ENCODE data around the gene STK33. TPM values are rescaled to one million over a fixed set of nuclear protein-coding genes. Genes with fewer than 3 reads are reported as not detected.

STK33 gene
- total RNA-seq, 2 experiments from 2014 or later: not detected

DNA sequence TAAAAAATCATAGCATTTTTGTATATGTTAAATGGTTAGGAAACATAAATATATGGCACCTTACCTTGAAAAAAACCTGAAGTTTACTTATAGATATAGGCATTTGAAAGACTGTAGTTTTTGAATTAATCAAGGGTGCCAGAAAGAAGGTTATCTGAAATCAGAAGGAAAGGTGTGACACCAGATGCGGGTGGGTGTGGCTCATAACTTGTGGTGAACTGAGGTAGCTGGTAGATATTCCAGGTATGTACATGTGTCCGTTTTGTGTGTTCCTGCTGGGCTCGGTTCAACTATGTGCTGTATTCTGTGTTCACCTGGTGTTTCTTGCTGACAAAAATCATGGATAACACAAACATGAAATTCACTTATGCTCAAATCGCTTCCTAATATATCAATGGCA lies 35.6 kb downstream of the STK33 start:
- Histone ChIP-seq H3K36me3 (ENCODE audit: insufficient read depth, low read length) (no peaks in the 10 kb centered on the region), H3K4me1 (ENCODE audit: insufficient read depth, low read length) (no peaks in the 10 kb centered on the region), H3K27me3 (ENCODE audit: control insufficient read depth in 1 of 2, insufficient read depth in 2 of 2, low read length in 2 of 2) (peaks cover 8 to 12% of the 10 kb centered on the region in 2 experiments), H3K27ac (ENCODE audit: low read depth in 1 of 2, low read length in 2 of 2) (no peak overlapping the region), H3K4me3 (ENCODE audit: low read length) (no peak overlapping the region), H3K9me3 (ENCODE audit: control insufficient read depth in 1 of 2, insufficient read depth in 1 of 2, low read length in 2 of 2) (no peaks in the 10 kb centered on the region)
- DNase-seq (no peak), ATAC-seq (ENCODE audit: poor library complexity) (no peak)
- ChIA-PET POLR2A (no interaction called here), CTCF (no interaction called here)
- Mint-ChIP-seq H3K27me3 (peaks cover 34% of the 10 kb centered on the region), H3K27ac (no peak overlapping the region), H3K36me3 (ENCODE audit: low read depth) (no peaks in the 10 kb centered on the region), H3K4me1 (ENCODE audit: low read depth) (no peaks in the 10 kb centered on the region), H3K4me3 (no peak overlapping the region), H3K9me3 (peaks cover 3% of the 10 kb centered on the region)
- intact Hi-C loops (cut with DNase I, micrococcal nuclease): no loop called here
- TF ChIP-seq CTCF (IDR thresholded peaks at IDR 0.05): no peak

GRCh38 chr11:8545698-8546366 lies 48.2 kb downstream of the STK33 start:
- ChIA-PET POLR2A (no interaction called here), CTCF (no interaction called here)
- no peak for TF ChIP-seq CTCF (IDR thresholded peaks at IDR 0.05)
- Mint-ChIP-seq H3K36me3 (ENCODE audit: low read depth) (no peaks in the 10 kb centered on the region), H3K27ac (no peak overlapping the region), H3K4me1 (ENCODE audit: low read depth) (no peaks in the 10 kb centered on the region), H3K27me3 (no peaks in the 10 kb centered on the region), H3K4me3 (no peak overlapping the region), H3K9me3 (peaks cover 5% of the 10 kb centered on the region)
- no peak for DNase-seq
- Histone ChIP-seq H3K27ac (ENCODE audit: low read depth in 1 of 2, low read length in 2 of 2) (no peak overlapping the region), H3K36me3 (ENCODE audit: insufficient read depth, low read length) (no peaks in the 10 kb centered on the region), H3K4me3 (ENCODE audit: low read length) (no peak overlapping the region), H3K27me3 (ENCODE audit: control insufficient read depth in 1 of 2, insufficient read depth in 2 of 2, low read length in 2 of 2) (no peaks in the 10 kb centered on the region), H3K9me3 (ENCODE audit: control insufficient read depth in 1 of 2, insufficient read depth in 1 of 2, low read length in 2 of 2) (no peaks in the 10 kb centered on the region), H3K4me1 (ENCODE audit: insufficient read depth, low read length) (no peaks in the 10 kb centered on the region)
- intact Hi-C loops (cut with DNase I, micrococcal nuclease): no loop called here
- no peak for ATAC-seq (ENCODE audit: poor library complexity)

GRCh38 chr11:8544807-8545206 lies 49.2 kb downstream of the STK33 start:
- ATAC-seq (ENCODE audit: poor library complexity) (no peak), DNase-seq (no peak)
- H3K4me3 ChIP-seq (ENCODE audit: low read length): no peak overlapping the region
- no peak for TF ChIP-seq CTCF (IDR thresholded peaks at IDR 0.05)
- no peaks in the 10 kb centered on the region for H3K4me1 Mint-ChIP-seq (ENCODE audit: low read depth)
- no peaks in the 10 kb centered on the region for H3K9me3 ChIP-seq (ENCODE audit: control insufficient read depth in 1 of 2, insufficient read depth in 1 of 2, low read length in 2 of 2)
- H3K9me3 Mint-ChIP-seq: peaks cover 5% of the 10 kb centered on the region
- no peaks in the 10 kb centered on the region for H3K4me1 ChIP-seq (ENCODE audit: insufficient read depth, low read length)
- POLR2A ChIA-PET: no interaction called here
- H3K27me3 ChIP-seq (ENCODE audit: control insufficient read depth in 1 of 2, insufficient read depth in 2 of 2, low read length in 2 of 2): no peaks in the 10 kb centered on the region
- H3K27me3 Mint-ChIP-seq: no peaks in the 10 kb centered on the region
- no peak overlapping the region for H3K27ac Mint-ChIP-seq
- CTCF ChIA-PET: no interaction called here
- no peaks in the 10 kb centered on the region for H3K36me3 Mint-ChIP-seq (ENCODE audit: low read depth)
- H3K36me3 ChIP-seq (ENCODE audit: insufficient read depth, low read length): no peaks in the 10 kb centered on the region
- intact Hi-C loops (cut with DNase I, micrococcal nuclease): no loop called here
- H3K4me3 Mint-ChIP-seq: no peak overlapping the region
- no peak overlapping the region for H3K27ac ChIP-seq (ENCODE audit: low read depth in 1 of 2, low read length in 2 of 2)
